A172 (cell line): Measurements from ENCODE around the gene TAS2R3. TPM values are rescaled to one million over a fixed set of nuclear protein-coding genes. Genes with fewer than 3 reads are reported as not detected.
"Not testable (repeated sequence)": the region's sequence is repeated elsewhere in the genome, so short reads cannot be mapped to it uniquely, and the experiment has no call there.

Experiments
- DNase-seq: peaks from one replicate; pipeline ENCODE4 v3.0.0-alpha.2; 2015; ENCODE audit warnings: low spot score
- total RNA-seq: library from RNA; depleted of rRNA; stranded (reverse); fragments of >200 nt; shearing (Covaris generic); gene quantifications from 2 replicates; pipeline ENCODE4 v1.2.3, GENCODE V29; 2014; rRNA removed

Gene TAS2R3, protein sequence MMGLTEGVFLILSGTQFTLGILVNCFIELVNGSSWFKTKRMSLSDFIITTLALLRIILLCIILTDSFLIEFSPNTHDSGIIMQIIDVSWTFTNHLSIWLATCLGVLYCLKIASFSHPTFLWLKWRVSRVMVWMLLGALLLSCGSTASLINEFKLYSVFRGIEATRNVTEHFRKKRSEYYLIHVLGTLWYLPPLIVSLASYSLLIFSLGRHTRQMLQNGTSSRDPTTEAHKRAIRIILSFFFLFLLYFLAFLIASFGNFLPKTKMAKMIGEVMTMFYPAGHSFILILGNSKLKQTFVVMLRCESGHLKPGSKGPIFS
- not detected in 2 replicates for total RNA-seq

- DNase-seq = no peak
Measured at GRCh38 chr7:141763797-141764196, at the start of gene TAS2R3. Gene TAS2R3 (plus strand): TSS chr7:141764097. CDS start chr7:141764159, 62 bp downstream.

DNA sequence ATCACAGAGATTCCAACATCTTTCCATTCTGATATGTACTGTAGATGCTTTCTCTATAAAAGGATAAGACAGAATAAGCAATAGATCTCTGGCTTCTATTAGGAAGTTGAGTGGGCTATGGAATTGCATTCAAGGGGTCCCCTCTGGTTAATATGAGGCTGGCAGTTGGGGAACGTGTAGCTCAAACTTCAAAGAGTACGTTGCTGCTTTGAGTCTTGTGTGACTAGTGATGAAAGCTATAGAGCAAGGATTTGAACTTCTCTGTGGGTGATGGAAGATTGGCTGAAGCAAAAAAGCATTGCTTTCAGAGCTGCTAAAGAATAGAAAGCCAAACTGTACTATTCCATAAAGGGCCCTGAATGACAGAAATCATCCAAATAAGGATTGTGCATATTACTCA, 49.3 kb upstream of the TAS2R3 start:
- no peak for DNase-seq

DNA sequence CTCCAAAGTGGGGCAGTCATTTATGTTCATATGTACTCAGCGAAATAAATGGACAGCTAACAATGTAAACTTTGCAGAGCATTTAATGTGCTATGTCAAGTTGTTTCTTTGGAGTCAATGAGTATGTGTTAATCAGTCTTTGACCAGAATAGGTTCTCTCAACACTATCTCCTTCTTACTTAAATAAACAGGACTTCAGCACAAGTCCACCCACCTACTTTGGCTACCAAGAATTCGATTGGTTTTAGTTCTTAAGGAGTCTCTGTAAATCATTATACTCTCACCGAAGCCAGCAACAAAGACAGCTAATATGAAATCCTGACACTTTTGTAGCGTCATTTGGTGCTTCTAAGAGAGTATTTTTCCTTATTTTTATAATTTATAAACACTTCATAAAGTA, 48.9 kb upstream of the TAS2R3 start:
- no peak for DNase-seq

DNA sequence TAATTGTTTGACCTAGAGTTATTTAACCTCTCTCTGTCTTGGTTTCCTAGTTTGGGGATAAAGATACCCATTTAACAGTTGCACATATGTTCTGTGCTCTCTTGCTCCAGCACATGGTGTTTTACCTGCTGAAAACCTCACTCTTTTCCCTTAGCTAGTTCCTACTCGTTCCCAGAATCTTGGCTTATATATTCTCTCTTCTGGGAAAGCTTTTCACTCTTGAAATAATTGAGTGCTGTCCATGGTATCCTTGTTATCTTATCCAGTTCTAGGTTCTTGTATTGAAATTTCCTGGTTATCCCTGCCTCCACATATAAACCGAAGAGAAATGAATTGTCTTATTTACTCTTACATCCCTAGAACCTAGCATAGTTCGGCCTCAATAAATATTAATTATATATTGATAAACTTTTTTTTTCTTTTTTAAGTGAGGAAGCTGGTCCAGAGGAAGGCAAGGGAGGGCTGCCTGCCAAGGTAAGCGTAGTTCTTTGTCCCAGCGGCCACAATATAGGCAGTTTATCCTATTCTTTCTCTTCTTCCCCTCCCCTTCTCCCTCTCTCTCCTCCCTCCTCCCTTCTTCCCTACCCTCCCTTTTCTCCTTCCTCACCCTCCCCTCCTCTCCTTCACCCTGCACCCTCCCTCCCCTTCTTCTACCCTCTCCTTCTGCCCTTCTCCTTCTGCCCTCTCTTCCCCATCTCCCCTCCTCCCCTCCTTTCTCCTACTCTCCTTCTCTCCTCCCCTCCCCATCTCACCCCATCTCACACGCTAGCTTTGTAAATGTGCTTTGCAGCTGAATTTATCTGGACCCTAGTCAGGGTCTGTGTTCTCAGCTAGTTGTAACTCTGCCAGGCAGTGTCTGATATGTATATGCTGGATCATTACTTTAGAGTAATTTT, 47.9 kb upstream of the TAS2R3 start:
- DNase-seq = no peak

- DNase-seq = no peak
Measured at GRCh38 chr7:141717450-141717849, 46.4 kb upstream of the TAS2R3 start.

- DNase-seq = no peak
Measured at GRCh38 chr7:141722529-141722928, 41.4 kb upstream of the TAS2R3 start.

DNA sequence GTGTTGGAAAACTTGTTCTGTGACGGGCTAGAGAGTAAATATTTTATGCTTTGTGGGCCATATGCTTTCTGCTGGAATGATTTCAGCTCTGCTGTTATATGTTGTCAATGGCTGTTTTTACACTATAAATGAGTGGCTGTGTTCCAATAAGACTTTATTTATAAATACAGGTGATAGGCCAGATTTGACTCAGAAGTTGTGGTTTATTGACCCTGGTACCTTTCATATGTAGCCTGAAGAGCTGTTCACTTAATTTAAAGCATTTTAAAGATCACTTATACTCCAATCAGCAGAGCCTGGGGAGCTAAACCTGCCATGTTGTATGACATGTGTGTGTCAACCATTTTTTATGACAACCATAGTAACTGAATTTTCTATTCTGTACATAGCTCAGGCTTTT, 34.9 kb upstream of the TAS2R3 start:
- no peak for DNase-seq

DNA sequence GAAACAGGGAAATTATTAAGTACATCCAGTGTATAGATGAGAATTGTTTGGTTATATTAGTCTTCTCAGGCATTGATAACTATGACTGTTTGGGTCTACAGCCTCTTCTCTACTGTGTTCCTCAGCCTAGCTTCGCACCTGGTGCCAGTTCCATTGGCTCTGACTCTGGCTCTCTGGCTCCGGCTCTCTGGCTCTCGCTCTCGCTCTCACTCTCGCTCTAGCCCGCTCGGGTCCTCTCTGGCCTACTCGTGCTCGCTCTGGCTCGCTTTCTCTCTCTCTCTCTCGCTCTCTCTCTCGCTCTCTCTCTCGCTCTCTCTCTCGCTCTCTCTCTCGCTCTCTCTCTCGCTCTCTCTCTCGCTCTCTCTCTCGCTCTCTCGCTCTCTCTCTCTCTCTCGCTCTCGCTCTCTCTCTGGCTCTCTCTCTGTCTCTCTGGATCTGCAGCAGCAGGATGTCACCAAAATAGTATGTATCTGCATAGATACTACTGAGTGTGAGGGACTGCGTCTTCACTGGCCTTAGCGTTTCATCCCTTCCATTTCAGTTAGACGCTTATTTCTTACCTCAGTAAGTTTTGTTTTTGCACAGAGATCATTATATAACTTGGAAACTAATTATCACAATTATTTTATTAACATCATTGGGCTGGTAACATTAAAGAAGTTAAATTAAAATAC, 32.3 kb upstream of the TAS2R3 start:
- no peak for DNase-seq

- DNase-seq = peak; percentile 18
Measured at GRCh38 chr7:141737118-141737835, 26.6 kb upstream of the TAS2R3 start.

DNA sequence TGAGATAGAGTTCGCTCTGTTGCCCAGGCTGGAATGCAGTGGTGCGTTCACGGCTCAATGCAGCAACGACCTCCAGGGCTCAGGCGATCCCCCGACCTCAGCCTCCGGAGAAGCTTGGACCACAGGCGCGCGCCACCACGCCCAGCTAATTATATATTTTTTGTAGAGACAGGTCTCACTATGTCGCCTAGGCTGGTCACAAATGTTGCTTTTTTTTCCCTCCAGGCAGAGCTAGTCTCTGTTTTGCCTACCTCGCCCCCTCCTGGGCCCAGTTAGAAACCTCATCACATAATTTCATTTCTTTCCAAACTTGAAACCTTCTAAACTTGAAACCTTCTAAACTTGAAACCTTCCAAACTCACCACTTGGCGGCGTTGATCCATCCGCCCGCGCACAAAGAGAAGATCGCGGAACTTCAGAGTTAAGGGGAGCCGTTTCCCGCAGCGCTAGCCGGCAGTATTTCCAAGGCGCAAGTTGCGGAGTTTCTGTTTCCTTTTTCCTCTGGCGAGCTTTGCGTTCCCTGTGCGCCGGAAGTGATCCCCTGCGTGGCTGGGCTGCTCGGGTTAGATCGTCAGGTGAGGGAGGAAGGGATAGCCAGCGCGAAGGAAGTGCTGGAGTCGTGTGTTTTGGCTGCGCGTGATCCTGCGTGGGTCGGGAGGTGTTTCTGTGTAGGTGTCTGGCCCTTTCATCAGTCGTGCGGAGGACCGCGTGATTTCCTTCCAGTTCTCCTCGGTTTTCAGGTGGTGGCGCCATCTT, 25.9 kb upstream of the TAS2R3 start, which contains the start of gene SSBP1:
Gene SSBP1 (plus strand): TSS at position 523 of the 756 bp plus-strand sequence. CDS start 809 bp downstream, outside the sequence.
- DNase-seq = peak; percentile 94

GRCh38 chr7:141738592-141739013, 25.3 kb upstream of the TAS2R3 start:
- no peak for DNase-seq

DNA sequence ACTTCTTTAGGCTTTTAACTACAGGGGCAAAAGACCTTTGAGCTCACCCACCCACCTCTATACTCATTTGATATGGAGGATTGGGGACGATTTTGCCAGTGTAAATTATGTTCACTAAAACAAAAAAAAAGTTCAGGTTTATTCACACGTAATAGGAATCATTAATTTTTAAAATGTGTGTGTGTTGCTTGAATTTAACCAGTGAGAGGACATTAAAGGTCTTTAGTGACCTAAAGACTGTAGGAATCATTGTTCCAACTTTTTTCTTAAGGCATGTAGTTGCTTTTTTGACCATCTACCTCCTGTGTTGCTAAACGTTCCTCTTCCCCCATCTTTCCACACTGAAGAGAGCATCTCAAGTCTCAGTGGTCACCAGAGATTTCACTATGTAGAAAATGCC, 24.6 kb upstream of the TAS2R3 start:
- DNase-seq = no peak

DNA sequence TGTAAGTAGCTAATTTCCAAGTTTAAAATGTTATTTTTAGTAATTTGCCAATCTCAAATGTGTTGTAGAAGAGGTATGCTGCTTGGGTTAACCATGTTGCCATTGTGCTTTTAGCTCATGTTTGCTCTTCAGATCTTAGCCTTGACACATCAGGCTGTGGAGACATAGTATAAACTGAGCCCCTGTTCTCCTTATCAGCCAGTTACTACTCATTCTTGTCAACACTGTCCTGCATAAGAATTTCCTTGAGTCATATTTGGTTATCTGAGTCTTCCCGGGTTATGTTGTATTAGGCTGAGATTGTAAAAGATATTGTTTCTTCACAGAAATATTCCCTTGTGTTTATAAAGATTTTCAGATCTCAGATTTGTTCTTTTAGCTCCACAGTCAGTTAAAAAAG, 21.7 kb upstream of the TAS2R3 start:
- no peak for DNase-seq

DNA sequence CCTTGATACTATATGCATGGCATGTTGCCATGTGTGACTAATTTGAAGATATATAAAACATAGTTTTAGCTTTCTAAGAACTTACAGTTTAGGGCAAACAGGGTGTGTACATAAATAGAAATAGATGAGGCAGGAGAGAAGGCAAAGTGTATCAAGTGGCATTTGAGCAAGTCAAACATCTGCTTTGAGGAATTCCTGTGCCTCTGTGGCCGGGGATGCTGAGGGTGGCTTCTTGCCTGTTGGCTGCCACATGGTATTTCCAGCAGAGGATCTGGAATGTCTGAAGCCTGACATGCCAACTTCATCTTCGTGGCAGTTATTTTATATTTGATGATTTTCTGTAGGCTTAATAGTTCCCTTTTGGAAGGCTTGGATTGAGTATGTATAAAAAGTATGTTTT, 19.8 kb upstream of the TAS2R3 start:
- no peak for DNase-seq

DNA sequence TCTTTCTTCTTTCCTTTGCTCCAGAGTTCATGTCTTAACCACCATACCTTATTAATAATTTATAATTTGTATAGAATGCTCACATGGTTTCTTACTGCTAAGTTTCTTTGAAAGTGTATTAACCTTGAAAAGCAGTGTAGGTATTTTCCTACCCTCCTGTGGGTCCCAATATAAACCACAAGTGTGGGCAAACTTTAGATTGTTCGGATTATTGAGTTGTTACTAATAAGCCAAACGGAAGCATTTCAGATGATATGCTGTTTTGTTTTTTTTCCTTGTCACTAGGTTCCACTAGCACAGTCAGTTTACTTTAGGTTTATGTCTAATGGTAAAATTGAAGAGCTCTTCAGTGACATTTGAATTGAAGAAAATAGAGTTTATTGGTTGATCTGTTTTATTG, 15.5 kb upstream of the TAS2R3 start:
- no peak for DNase-seq

GRCh38 chr7:141751904-141752303, 12.0 kb upstream of the TAS2R3 start:
- DNase-seq = peak; percentile 6

DNA sequence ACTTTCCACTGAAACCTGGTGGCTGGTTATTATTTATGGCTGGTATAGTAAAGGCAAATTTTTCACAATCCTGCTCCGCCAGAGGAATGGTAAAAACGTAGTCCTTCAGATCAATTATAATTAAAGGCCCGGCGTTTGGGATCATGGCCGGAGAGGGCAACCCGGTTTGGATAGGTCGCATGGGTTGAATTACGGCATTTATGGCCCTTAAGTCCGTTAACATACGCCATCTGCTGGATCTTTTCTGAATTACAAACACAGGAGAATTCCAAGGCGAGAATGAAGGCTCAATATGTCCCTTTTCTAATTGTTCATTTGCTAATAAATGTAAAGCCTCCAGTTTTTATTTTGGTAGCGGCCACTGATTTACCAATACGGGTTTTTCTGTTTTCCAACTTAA, 11.3 kb upstream of the TAS2R3 start:
- DNase-seq = no peak

DNA sequence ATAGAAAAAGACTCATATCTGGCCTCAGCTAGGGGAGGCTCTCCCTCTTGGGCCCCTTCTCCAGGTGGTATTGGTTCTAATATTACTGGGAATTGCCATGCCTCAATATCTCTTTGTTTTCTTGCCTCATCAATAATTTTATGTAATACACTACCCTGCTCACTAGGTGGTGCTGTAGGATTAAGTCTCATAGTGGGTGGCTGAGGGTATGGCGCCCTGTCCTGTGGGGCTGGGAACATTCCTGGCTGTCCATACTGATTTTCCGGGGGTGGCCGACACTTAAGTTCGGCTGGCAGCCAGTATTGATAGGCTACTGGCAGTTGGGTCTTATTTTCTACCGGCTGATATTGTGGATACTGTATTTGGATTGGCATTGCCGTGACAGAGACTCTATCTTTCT, 9.0 kb upstream of the TAS2R3 start:
- no peak for DNase-seq

DNA sequence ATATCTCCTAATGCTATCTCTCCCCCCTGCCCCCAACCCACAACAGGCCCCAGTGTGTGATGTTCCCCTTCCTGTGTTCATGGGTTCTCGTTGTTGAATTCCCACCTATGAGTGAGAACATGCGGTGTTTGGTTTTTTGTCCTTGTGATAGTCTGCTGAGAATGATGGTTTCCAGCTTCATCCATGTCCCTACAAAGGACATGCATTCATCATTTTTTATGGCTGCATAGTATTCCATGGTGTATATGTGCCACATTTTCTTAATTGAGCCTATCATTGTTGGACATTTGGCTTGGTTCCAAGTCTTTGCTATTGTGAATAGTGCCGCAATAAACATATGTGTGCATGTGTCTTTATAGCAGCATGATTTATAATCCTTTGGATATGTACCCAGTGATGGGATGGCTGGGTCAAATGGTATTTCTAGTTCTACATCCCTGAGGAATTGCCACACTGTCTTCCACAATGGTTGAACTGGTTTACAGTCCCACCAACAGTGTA, 6.2 kb downstream of the TAS2R3 start:
- not testable (repeated sequence) for DNase-seq

GRCh38 chr7:141776374-141776773, 12.5 kb downstream of the TAS2R3 start, which contains the start of gene TAS2R4:
Gene TAS2R4 (plus strand): TSS chr7:141776674. CDS start chr7:141778489, 1,815 bp downstream.
- no peak for DNase-seq
